NCI-H2107 treated with DMSO at 0.1 percent for 48 hours (cell line): ENCODE results near the gene PCIF1.
A peak's percentile ranks its signal among the peaks of the same experiment; 100 is the strongest.
"Not testable (repeated sequence)": the region's sequence is repeated elsewhere in the genome, so short reads cannot be mapped to it uniquely, and the experiment has no call there.

Experiments
- DNase-seq: peaks from one replicate; lab custom pipeline; 2025; ENCODE audit not compliant: unreplicated experiment; lab: John Stamatoyannopoulos, UW

PCIF1 gene

DNA sequence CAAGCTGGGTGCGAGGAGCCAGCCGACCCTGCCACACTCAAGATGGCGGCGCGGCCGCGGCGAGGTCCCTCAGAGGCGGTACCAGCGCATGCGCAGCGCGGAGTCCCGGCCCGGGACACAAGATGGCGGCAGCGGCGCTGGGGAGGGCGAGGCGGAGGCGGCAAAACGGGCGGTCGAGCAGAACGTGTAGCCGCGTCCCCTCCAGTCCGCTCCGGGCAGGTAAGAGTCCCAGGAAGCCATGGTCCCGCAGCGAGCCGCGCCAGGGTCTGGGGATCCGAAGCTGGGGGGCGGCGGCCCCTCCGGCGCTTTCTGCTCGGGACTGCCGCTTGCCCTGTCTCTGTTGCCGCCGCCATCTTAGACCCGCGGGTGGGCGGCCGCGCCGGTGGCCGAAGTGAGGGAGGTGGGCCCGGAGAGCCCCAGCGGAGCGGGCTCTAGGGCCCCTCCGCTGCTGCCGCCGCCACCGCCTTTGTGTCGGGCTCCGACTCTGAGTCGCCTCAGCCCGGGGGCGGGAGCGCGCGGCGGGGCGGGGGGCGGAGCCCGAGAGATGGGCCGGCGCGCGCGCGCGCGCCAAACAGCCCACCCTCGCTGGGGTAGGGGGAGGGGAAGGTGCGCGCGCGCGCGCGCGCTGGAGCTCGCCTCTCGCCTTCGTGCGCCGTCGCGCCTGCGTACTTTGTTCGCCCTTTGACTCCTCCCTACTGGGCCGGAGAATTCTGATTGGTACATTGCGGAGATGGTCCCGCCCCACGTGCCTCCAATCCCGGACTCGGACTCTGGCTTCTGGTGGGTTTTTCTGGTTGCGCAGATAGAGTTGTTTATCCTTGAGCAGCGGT is at the start of gene PCIF1:
PCIF1 (plus strand) TSS at position 98 of the 830 bp plus-strand sequence. CDS start 4,317 bp downstream, outside the sequence.
- DNase-seq = peak; percentile 70

DNA sequence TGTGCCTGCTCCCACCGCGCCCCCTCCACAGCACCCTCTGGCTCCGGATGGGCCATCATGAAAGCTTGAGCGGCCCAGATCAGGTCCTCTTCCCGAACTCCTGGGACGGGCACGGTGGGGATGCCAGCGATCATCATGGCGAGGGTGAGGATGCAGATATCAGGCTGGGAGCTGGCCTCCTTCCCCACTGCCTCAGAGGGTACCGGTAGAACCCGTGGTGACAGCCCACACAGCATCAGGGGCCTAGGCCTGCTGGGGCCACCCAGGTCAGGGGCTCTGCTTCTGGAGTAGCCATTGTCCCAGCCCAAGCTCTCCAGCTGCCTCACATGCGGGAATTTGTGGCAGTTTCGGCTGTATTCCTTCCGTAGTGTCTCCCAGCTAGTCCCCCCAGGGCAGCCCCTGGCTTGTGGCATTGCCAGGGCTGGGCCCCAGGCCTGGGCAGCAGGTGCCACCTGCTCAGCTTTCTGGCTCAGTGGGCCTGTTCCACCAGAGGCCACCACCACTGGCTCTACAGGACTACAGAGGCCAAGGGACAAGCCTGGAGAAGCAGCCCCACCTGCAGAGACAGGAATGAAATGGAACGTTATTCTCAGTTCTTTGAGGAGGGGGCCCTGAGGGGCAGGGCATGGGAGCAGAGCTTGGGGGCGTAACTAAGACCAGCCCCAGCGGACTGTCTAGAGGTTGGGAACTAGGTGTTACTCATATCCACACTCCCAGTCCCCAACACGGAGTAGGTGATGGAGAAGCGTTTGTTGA is 47.7 kb upstream of the PCIF1 start:
- DNase-seq = no peak

DNA sequence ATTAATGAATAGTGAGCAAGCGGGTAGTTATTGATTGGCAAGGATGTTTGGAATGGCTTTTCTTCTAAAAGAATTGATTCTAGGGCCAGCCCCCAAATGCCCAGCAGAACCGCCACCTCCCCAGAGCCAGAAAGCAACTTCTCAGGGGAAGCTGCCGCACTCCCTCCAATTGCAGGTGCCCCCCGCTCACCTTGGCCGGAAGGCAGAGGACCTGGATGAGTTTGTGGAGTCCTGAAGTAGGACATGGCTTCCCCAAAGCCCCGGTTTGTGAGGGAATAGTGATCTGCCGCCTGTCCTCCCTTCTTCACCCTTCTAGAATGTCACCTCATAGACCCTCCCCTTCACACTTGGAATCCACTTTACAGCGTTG is 47.2 kb upstream of the PCIF1 start, which contains the start of gene SPATA25:
SPATA25 (minus strand) TSS at position 277 of the 370 bp plus-strand sequence; CDS start at position 245, 32 bp downstream.
- no peak for DNase-seq

GRCh38 chr20:45888681-45889080 is 45.8 kb upstream of the PCIF1 start:
- DNase-seq = no peak

GRCh38 chr20:45890077-45890984 is 44.2 kb upstream of the PCIF1 start:
- no peak for DNase-seq

GRCh38 chr20:45890985-45891983 is 43.2 kb upstream of the PCIF1 start, which contains the start of the genes CTSA and NEURL2:
Gene CTSA, plus strand, starts transcription at chr20:45891335. Its CDS starts 234 bp downstream, at chr20:45891569.
Gene NEURL2, minus strand, starts transcription at chr20:45891208. Its CDS starts 217 bp downstream, at chr20:45890991.
- no peak for DNase-seq

DNA sequence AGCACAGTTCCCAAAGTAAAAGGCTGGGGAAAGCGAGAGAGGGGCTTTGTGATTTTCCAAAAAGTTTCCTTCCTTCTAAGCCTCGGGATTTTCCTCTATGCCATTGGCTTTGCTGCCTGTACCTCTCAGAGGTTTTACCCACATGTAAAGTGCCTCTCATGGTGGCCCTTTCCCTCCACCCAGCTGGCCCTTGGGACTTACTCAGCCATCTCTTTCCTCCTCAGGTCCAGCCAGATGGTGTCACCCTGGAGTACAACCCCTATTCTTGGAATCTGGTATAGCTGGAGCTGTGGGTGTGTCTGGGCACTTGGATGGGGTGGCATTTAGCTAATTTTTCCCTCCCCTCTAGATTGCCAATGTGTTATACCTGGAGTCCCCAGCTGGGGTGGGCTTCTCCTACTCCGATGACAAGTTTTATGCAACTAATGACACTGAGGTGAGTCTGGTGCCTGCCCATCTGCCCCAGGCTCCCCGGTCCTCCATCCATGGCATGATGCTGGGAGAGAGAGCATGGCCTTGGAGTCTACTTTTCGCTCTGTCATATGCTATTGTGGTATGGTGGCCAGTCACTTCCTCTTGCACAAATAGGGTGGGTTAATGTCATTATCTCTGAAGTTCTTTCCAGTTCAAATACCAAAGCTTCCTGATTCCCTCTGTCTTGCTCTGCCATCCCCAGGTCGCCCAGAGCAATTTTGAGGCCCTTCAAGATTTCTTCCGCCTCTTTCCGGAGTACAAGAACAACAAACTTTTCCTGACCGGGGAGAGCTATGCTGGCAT is 42.2 kb upstream of the PCIF1 start:
- no peak for DNase-seq

GRCh38 chr20:45892828-45893500 is 41.5 kb upstream of the PCIF1 start:
- no peak for DNase-seq

DNA sequence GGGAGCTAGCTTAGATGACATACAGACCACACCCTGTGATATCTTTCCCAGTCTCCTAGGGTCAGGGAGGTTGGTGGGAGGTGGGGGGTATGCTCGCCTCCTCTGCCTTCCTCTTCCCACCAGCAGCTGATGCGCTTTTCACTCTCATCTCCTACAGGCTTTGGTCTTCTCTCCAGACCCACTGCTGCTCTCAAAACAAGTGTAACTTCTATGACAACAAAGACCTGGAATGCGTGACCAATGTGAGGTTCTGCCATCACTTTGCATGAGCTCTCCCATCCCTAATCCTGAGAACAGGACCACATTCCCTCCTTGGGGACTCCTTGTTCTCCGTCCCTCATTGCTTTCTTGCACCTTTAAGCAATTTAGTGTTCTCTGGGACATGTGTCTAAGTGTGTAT is 40.7 kb upstream of the PCIF1 start:
- DNase-seq = no peak

DNA sequence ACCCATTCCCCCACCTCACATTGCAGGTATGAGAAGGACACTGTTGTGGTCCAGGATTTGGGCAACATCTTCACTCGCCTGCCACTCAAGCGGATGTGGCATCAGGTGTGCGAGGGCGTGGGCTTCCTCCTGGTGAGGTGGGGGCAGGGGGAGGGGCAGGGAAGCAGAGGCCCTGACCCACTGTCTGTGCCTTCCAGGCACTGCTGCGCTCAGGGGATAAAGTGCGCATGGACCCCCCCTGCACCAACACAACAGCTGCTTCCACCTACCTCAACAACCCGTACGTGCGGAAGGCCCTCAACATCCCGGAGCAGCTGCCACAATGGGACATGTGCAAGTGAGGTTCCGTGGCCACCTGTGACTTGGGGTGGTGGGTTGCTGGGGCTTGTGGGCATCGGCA is 39.7 kb upstream of the PCIF1 start:
- DNase-seq = no peak

- DNase-seq = no peak
Measured at GRCh38 chr20:45896641-45897161, 37.8 kb upstream of the PCIF1 start.

GRCh38 chr20:45897289-45897688 is 37.2 kb upstream of the PCIF1 start:
- DNase-seq = no peak

GRCh38 chr20:45897692-45898091 is 36.8 kb upstream of the PCIF1 start:
- no peak for DNase-seq

DNA sequence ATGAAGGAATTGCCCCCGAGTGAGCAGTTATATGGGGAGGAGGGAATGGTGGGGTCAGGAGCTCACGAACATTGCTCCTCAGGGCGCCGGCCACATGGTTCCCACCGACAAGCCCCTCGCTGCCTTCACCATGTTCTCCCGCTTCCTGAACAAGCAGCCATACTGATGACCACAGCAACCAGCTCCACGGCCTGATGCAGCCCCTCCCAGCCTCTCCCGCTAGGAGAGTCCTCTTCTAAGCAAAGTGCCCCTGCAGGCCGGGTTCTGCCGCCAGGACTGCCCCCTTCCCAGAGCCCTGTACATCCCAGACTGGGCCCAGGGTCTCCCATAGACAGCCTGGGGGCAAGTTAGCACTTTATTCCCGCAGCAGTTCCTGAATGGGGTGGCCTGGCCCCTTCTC is 36.2 kb upstream of the PCIF1 start:
- no peak for DNase-seq

DNA sequence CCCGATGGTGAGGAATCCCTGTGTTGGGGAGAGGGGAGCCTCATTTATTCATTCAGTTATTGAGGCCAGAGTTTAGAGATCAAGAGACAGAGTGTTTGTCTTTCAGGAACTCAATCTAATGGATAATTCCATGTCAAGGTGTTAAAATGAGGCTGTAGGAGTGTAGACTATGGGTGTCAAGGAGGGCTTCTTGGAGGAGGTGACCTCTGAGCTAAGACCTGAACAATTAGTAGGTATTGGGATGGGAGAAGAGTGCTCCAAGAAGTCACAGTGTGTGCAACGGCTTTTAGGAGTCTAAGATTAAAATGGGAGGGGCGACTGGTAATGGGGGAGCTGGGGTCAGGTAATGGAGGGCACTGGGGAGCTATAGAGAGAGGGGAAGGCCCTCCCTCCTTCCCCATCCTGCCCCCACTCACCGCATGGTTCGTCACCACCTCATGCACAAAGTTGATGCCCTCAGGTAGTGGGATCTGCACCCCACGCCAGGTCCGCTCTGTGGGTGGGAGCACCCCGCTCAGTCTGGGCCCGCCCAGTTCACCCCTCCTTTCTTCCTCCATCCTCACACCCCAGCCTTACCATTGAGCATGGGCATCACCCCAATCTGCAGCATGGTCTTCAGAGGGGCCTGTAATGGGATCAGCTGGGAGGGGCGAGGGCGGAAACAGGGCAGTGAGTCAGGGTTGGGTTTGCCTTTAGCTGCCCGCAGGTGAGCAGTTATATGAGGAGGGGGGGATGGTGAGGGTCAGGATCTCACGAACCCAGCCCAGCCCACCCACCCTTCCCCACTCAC is 35.2 kb upstream of the PCIF1 start:
- DNase-seq = no peak

GRCh38 chr20:45901332-45901731 is 33.2 kb upstream of the PCIF1 start:
- DNase-seq = not testable (repeated sequence)

GRCh38 chr20:45902199-45902701 is 32.2 kb upstream of the PCIF1 start:
- no peak for DNase-seq
